Stimulated activated CD8-positive, alpha-beta memory T cell treated with anti-CD3 and anti-CD28 coated beads, Interleukin-12 subunit alpha, Interleukin-12 subunit beta, amount 100 ng/mL, for 24 hours (primary cell): Measurements from ENCODE around the gene LAMB2.

Experiments used
- DNase-seq: peaks from one replicate; pipeline ENCODE4 v3.0.0-alpha.2; 2020; ENCODE audit errors: extremely low read depth

LAMB2 gene

GRCh38 chr3:49161808-49162530 is 29.1 kb upstream of the LAMB2 start:
- no peak for DNase-seq

GRCh38 chr3:49161197-49161596 is 28.3 kb upstream of the LAMB2 start:
- DNase-seq: no peak

DNA sequence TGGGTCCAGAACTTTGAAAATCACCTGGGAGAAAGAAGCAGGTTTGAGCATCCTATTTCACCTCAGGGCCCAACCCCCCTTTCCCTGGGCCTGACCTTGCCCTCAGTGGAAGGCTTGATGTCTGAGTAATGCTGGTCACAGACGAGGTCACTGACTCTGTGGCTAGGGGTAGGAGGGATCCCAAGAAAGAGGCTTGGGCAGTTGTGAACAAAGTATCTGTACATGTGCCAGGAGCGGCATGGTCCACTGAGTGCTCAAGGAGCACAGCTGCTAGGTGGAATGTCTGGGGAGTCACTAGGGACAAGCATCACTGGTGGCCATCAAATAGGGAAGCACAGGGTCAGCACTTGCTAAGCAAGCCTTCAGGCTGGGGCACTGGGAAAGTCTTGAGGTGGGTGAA is 25.9 kb upstream of the LAMB2 start:
- no peak for DNase-seq

DNA sequence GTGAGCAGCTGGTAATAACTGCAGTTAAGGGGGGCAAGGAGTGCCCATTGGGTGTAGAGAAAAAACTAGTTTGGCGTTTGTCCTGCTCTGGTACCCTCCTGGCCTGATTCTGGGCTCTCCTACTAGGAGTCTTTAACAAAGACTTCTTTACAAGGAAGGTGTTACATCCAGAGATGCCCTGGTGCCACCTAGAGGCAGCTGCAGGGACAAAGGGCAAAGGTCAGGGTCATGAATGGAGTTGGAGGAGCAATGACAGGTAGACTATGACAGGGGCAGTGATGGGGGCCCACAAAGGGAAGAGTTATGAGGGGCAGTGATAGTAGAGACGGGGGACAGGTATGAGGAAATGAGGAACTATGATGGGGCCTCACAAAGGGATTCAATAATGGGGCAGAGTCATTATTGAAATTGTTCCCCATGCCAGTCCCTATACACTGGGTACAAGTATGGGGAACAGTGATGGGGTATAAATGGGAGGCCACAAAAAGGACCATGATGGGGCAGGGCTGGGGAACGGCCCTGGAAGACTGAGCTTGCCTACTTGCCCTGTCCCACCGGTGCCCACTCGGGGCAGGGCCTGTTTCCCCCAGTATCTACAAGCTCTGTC is 25.4 kb upstream of the LAMB2 start:
- DNase-seq: no peak

- no peak for DNase-seq
Observed at GRCh38 chr3:49157289-49157688, 24.4 kb upstream of the LAMB2 start.

- DNase-seq: no peak
Observed at GRCh38 chr3:49153349-49153912, 20.6 kb upstream of the LAMB2 start.

DNA sequence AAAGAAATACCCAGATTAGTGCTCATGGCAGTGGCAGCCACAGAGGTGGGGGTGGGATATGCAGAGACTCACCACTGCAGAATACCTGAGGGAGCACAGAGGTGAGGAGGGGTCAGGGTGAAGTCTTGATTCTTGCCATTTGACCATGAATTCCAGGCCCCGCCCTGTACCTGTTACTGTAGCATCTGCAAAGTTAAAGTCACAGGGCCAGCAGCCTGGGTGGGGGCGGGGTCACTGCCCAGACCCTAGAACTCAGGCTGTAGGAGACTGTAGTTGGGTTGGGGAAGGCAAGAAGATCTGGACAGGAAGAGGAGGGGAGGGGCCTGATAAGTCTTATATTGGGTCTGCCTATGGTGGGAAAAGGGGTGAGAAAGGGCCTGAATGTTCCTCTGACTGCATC is 18.8 kb upstream of the LAMB2 start:
- DNase-seq: no peak

DNA sequence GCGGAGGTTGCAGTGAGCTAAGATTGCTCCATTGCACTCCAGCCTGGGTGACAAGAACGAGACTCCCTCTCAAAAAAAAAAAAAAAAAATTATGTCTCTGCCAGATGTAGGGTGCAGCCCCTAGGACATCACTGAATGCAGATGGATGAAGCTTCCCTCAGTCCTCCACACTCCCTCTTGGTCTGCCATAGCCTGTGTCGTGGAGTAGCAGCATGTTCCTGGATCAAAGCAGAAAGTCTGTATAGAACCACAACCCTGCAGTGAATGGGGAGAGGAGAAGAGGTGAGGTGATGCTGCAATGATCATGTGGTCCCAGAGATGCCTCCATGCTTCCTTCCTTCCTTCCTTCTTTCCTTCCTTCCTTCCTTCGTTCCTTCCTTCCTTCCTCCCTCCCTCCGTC is 15.3 kb upstream of the LAMB2 start:
- no peak for DNase-seq

DNA sequence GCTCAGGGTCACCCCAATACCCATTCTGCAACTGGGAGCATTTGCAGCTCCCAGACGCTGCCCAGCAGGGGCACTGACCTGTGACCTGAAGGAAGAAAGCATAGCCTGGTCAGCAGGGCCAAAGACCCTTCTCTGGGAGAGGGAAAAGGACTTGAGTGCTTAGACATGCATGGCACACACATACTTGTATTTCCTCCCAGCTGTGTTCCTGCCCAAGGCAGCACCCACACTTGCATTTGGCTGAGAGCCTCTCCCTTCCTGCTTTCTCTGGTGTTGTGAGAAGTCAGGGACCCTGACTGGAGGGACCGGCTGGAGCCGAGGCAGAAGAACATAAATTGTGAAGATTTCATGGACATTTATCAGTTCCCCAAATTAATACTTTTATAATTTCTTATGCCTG is 7.2 kb upstream of the LAMB2 start:
- no peak for DNase-seq

DNA sequence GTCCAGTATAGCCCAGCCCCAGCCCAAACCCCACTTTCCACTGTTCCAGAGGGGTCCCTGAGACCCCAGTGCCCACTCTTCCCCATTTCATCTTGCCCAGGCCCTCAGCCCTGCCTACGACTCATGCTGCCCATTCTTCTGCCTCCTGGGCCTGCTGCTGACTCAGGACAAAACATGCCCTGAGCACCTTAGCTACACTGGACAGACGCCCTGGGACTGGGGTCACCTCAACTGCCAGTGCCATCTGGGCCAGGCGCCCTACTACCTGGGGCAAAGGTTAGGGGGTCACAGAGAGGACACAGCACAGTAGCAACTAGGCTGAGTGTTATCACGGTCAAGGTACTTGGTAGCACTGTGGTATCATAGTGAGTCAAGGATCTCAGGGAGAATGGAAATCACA is 2.6 kb upstream of the LAMB2 start:
- DNase-seq: no peak

- no peak for DNase-seq
Observed at GRCh38 chr3:49134471-49135265, 1.8 kb upstream of the LAMB2 start.

GRCh38 chr3:49133226-49133951 is 539 bp upstream of the LAMB2 start:
- DNase-seq: no peak

- no peak for DNase-seq
Observed at GRCh38 chr3:49132073-49132436, 795 bp downstream of the LAMB2 start.

DNA sequence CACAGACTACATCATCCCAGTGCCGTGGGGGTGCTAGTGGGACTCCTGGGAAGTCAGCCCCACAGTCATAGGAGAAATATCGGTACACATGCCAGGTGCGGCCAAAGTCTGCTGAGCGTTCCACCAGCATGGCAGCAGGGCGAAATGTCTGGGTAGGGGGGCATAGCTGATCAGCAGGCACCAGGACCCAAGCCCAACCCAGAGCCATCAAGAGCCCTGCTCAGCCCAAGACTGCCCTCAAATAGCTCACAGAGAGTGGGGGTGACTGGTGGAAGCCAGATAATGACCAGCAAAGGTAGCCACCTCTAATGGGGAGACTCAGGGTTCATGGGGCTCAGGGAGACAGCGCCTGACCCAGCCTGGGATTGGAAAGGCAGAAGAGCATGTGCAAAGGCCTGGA is 1.3 kb downstream of the LAMB2 start:
- no peak for DNase-seq

DNA sequence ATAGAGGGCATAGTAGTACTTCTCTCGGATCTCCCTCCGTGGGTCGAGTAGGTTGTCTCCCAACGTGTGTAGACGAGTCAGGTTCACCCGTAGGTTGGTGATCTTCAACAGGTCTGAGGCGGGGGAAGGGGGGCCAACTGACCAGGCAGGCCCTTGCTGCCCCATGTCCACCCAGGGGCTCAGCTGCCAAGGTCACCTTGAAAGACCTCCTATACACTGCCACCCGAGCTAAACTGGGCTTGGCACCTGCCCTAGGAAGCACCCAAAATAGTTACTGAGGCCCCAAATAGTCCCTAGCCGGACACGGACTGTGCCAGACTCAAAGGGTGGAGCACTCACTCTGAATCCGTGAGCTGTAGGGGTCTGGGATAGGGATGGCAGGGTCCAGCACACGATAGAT is 1.8 kb downstream of the LAMB2 start:
- no peak for DNase-seq

DNA sequence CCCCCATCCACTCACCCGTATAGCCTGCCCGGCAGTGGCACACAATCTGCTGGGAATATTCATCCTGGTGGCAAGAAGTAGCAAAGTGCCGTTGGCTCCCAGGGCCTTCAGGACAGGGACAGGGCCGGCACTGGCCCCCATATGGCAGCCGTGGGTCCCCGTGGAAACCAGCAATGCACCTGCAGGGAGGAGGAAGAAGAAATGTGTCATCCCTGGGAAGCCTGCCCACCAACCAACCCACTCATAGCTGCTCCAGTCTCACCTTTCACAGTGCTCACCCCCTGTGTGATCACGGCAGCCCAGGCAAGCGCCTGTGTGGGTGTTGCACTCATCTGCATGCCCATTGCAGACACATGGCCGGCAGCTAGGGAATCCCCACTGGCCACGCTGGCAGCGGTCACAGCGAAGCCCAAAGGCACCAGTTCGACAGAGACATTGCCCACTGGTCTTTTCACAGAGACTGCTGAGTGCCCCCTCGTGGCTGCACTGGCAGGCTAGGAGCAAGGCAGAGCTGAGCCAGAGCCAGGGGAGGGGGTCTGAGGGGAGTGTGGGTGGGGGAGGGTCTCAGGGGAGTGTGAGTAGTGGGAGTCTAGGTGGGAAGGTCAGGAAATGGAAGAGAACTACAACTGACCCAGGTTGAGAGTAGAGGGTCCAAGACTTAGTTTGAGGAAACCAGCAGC is 7.7 kb downstream of the LAMB2 start:
- DNase-seq: no peak

GRCh38 chr3:49124203-49124602 is 8.6 kb downstream of the LAMB2 start:
- DNase-seq: no peak

DNA sequence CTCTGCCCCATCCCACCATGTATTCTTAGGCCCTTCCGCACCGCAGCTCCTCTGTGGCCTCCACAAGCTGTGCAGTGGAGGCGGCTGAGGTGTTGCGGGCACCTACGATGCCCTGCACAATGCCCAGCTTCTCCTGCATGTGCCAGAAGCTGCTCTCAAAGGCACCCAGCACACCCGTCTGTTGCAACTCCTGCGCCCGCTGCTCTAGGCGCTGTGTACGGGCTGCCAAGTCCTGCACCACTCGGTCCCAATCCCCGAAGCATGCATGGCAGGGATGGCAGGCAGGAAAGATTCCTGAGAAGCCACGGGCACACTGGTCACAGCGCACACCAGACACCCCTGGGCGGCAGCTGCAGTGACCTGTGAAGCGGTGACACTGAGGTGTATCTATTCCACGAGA is 9.2 kb downstream of the LAMB2 start:
- no peak for DNase-seq

DNA sequence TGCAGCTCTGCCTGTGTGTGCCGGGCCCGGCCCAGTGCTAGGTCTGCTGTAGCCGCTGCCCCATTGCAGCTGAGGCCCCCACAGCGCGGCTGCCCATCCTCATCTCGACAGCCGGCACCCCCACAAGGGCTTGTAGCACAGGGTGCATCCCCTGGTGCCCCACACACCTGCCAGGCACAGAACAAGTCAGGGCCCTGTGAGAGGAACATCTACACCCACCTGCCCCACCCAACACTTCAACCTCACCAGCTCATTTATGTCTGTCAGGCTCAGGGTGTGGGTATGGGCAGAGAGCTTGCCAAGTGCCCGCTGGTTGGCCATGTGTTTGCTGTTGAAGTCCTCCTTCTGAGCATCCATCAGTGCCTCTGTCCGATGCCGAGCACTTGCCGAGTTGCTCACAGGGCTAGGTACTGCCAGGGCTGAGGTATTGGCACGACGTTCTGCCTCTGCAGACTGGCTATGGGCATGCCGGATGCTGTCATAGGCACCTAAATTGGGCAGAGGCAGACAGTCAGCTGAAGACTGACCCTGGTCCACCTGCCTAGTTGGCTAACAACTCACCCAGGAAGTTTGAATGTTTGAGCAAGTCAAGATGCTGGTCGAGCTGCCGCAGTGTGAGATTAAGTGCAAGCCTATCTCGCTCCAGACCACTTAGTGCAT is 9.8 kb downstream of the LAMB2 start:
- DNase-seq: no peak

GRCh38 chr3:49122451-49122850 is 10.4 kb downstream of the LAMB2 start:
- DNase-seq: no peak

DNA sequence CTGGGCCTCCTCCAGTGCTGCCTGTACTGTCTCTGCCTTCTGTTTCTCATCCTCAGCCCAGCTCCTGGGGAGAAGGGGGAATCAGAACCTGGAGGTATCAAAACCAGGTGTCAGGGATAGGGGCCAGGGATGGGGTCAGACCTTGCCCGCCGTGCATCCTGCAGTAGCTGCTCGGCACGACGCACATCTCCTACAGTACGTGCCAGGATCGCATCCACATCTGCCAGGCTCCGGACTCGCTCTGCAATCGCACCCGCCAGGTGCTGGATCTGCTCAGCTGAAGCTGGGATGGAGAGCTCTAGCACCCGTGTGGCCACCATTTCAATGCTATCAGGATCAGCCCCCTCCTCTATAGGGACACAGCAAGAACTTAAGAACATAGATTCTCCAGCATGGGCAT is 10.8 kb downstream of the LAMB2 start:
- no peak for DNase-seq
